ENCODE data around the gene ZNF467. TPM values are rescaled to one million over a fixed set of nuclear protein-coding genes. Genes with fewer than 3 reads are reported as not detected.

The ZNF467 gene
- total RNA-seq, 2 donors from 2014 or later: 0.23 to 0.25 TPM

GRCh38 chr7:149729983-149730801 is 43.2 kb downstream of the ZNF467 start:
- no peak overlapping the region for H3K27ac Mint-ChIP-seq
- H3K9me3 Mint-ChIP-seq: no peaks in the 10 kb centered on the region
- DNase-seq (ENCODE audit: low spot score in 2 of 2) (no peak), ATAC-seq (no peak)
- H3K36me3 Mint-ChIP-seq: no peaks in the 10 kb centered on the region

- no peak for DNase-seq (ENCODE audit: low spot score in 2 of 2)
- no peaks in the 10 kb centered on the region for H3K9me3 Mint-ChIP-seq
- H3K36me3 Mint-ChIP-seq: no peaks in the 10 kb centered on the region
- no peak for ATAC-seq
- H3K27ac Mint-ChIP-seq: no peak overlapping the region
These were observed 43.8 kb downstream of the ZNF467 start for GRCh38 chr7:149729586-149729982.

- no peaks in the 10 kb centered on the region for H3K36me3 Mint-ChIP-seq
- peak overlapping the region in 1 of 2 donors; percentile 52 for H3K27ac Mint-ChIP-seq
- ATAC-seq (no peak), DNase-seq (ENCODE audit: low spot score in 2 of 2) (no peak)
- no peaks in the 10 kb centered on the region for H3K9me3 Mint-ChIP-seq
These were observed 44.7 kb downstream of the ZNF467 start for GRCh38 chr7:149728491-149729375.

GRCh38 chr7:149727899-149728476 is 45.4 kb downstream of the ZNF467 start:
- H3K36me3 Mint-ChIP-seq: no peaks in the 10 kb centered on the region
- ATAC-seq: no peak
- no peak for DNase-seq (ENCODE audit: low spot score in 2 of 2)
- H3K27ac Mint-ChIP-seq: peak overlapping the region in 1 of 2 donors; percentile 52
- H3K9me3 Mint-ChIP-seq: no peaks in the 10 kb centered on the region

- DNase-seq (ENCODE audit: low spot score in 2 of 2) (no peak), ATAC-seq (no peak)
- Mint-ChIP-seq H3K36me3 (no peaks in the 10 kb centered on the region), H3K9me3 (no peaks in the 10 kb centered on the region), H3K27ac (peak overlapping the region; percentile 52 to 65)
These were observed 46.1 kb downstream of the ZNF467 start for GRCh38 chr7:149727053-149727898.

GRCh38 chr7:149725916-149726315 is 47.5 kb downstream of the ZNF467 start:
- no peaks in the 10 kb centered on the region for H3K9me3 Mint-ChIP-seq
- H3K36me3 Mint-ChIP-seq: no peaks in the 10 kb centered on the region
- no peak overlapping the region for H3K27ac Mint-ChIP-seq
- DNase-seq (ENCODE audit: low spot score in 2 of 2) (no peak), ATAC-seq (no peak)

GRCh38 chr7:149725426-149725821 is 48.0 kb downstream of the ZNF467 start:
- Mint-ChIP-seq H3K27ac (no peak overlapping the region), H3K36me3 (no peaks in the 10 kb centered on the region), H3K9me3 (no peaks in the 10 kb centered on the region)
- DNase-seq (ENCODE audit: low spot score in 2 of 2) (no peak), ATAC-seq (no peak)

- no peak for DNase-seq (ENCODE audit: low spot score in 2 of 2)
- H3K9me3 Mint-ChIP-seq: no peaks in the 10 kb centered on the region
- no peak overlapping the region for H3K27ac Mint-ChIP-seq
- no peak for ATAC-seq
- no peaks in the 10 kb centered on the region for H3K36me3 Mint-ChIP-seq
These were observed 48.5 kb downstream of the ZNF467 start for GRCh38 chr7:149724661-149725425.

GRCh38 chr7:149723795-149724495 is 49.4 kb downstream of the ZNF467 start:
- no peak for ATAC-seq
- Mint-ChIP-seq H3K9me3 (no peaks in the 10 kb centered on the region), H3K27ac (peak overlapping the region; percentile 39 to 72), H3K36me3 (no peaks in the 10 kb centered on the region)
- DNase-seq (ENCODE audit: low spot score in 2 of 2): no peak

GRCh38 chr7:149723082-149723767 is 50.2 kb downstream of the ZNF467 start:
- Mint-ChIP-seq H3K9me3 (no peaks in the 10 kb centered on the region), H3K27ac (peak overlapping the region; percentile 39 to 72), H3K36me3 (no peaks in the 10 kb centered on the region)
- DNase-seq (ENCODE audit: low spot score in 2 of 2) (no peak), ATAC-seq (no peak)

GRCh38 chr7:149722356-149722957 is 50.9 kb downstream of the ZNF467 start:
- Mint-ChIP-seq H3K36me3 (no peaks in the 10 kb centered on the region), H3K9me3 (no peaks in the 10 kb centered on the region), H3K27ac (no peak overlapping the region)
- DNase-seq (ENCODE audit: low spot score in 2 of 2): no peak
- ATAC-seq: no peak

GRCh38 chr7:149721084-149721601 is 52.2 kb downstream of the ZNF467 start:
- no peak overlapping the region for H3K27ac Mint-ChIP-seq
- no peaks in the 10 kb centered on the region for H3K9me3 Mint-ChIP-seq
- DNase-seq (ENCODE audit: low spot score in 2 of 2): no peak
- ATAC-seq: peak in 1 of 2 donors; percentile 39
- H3K36me3 Mint-ChIP-seq: no peaks in the 10 kb centered on the region

GRCh38 chr7:149720372-149721083 is 52.9 kb downstream of the ZNF467 start:
- Mint-ChIP-seq H3K27ac (peak overlapping the region in 1 of 2 donors; percentile 81), H3K36me3 (peaks cover 0 to 3% of the 10 kb centered on the region in 2 donors), H3K9me3 (no peaks in the 10 kb centered on the region)
- ATAC-seq: no peak
- no peak for DNase-seq (ENCODE audit: low spot score in 2 of 2)

- Mint-ChIP-seq H3K36me3 (peaks cover 0 to 8% of the 10 kb centered on the region in 2 donors), H3K9me3 (no peaks in the 10 kb centered on the region), H3K27ac (no peak overlapping the region)
- no peak for ATAC-seq
- DNase-seq (ENCODE audit: low spot score in 2 of 2): no peak
These were observed 53.5 kb downstream of the ZNF467 start for GRCh38 chr7:149719912-149720335.

Data from activated naive CD4-positive, alpha-beta T cell treated with anti-CD3 and anti-CD28 coated beads, Interleukin-2, amount 50 U/mL, for 72 hours (primary cell).